Measurements from ENCODE around the gene ANKRD33.

Gene ANKRD33

GRCh38 chr12:51887476-51888315 lies at the start of gene ANKRD33:
TSS of gene ANKRD33 (plus strand) at chr12:51888103. CDS start at chr12:51888187, 84 bp downstream.
- peak; percentile 79 for DNase-seq

GRCh38 chr12:51838762-51839161 lies 49.1 kb upstream of the ANKRD33 start:
- DNase-seq, result no peak

- no peak for DNase-seq
Measured at GRCh38 chr12:51839310-51839947, 48.5 kb upstream of the ANKRD33 start.

- no peak for DNase-seq
Measured at GRCh38 chr12:51840966-51841365, 46.9 kb upstream of the ANKRD33 start.

- no peak for DNase-seq
Measured at GRCh38 chr12:51841727-51842126, 46.2 kb upstream of the ANKRD33 start.

- no peak for DNase-seq
Measured at GRCh38 chr12:51844854-51845253, 43.0 kb upstream of the ANKRD33 start.

- no peak for DNase-seq
Measured at GRCh38 chr12:51845482-51845881, 42.4 kb upstream of the ANKRD33 start.

GRCh38 chr12:51846271-51846691 lies 41.6 kb upstream of the ANKRD33 start:
- no peak for DNase-seq

- DNase-seq, result peak; percentile 61
Measured at GRCh38 chr12:51846911-51847642, 40.8 kb upstream of the ANKRD33 start.

GRCh38 chr12:51847643-51848325 lies 40.1 kb upstream of the ANKRD33 start:
- peak; percentile 45 for DNase-seq

GRCh38 chr12:51848326-51848727 lies 39.6 kb upstream of the ANKRD33 start, which contains the start of gene FIGNL2:
TSS of gene FIGNL2 (minus strand) at chr12:51848718. CDS start at chr12:51822413, 26,305 bp downstream.
- peak; percentile 24 for DNase-seq

- DNase-seq, result peak; percentile 48
Measured at GRCh38 chr12:51848841-51849735, 38.8 kb upstream of the ANKRD33 start.

- DNase-seq, result peak; percentile 23
Measured at GRCh38 chr12:51850081-51850964, 37.6 kb upstream of the ANKRD33 start.

- no peak for DNase-seq
Measured at GRCh38 chr12:51850965-51851299, 37.0 kb upstream of the ANKRD33 start.

GRCh38 chr12:51851413-51852124 lies 36.3 kb upstream of the ANKRD33 start:
- DNase-seq, result no peak

- no peak for DNase-seq
Measured at GRCh38 chr12:51852404-51853137, 35.3 kb upstream of the ANKRD33 start.

GRCh38 chr12:51855586-51856428 lies 32.1 kb upstream of the ANKRD33 start:
- no peak for DNase-seq

GRCh38 chr12:51860986-51861385 lies 26.9 kb upstream of the ANKRD33 start:
- no peak for DNase-seq
